H9 (cell line): ENCODE measurements around the gene FRK. TPM values are rescaled to one million over a fixed set of nuclear protein-coding genes. Genes with fewer than 3 reads are reported as not detected.

ENCODE experiments used
- DNase-seq: peaks from one replicate; pipeline ENCODE4 v3.0.0-alpha.2; 2017
- H2AFZ ChIP-seq: one replicate; pipeline ENCODE4 v1.6.1; 2013; ENCODE audit warnings: mild to moderate bottlenecking, low read length, control low read depth, moderate library complexity
- H2AK5ac ChIP-seq: 2 replicates; pipeline ENCODE4 v1.6.1; 2013; ENCODE audit warnings: low read length, control low read depth, mixed read lengths; ENCODE audit not compliant: insufficient read length
- H2BK120ac ChIP-seq: one replicate; pipeline ENCODE4 v1.6.1; 2013; ENCODE audit warnings: low read depth, mild to moderate bottlenecking, low read length, control low read depth, inconsistent platforms; ENCODE audit not compliant: poor library complexity, severe bottlenecking
- H2BK12ac ChIP-seq: 2 replicates; pipeline ENCODE4 v1.6.1; 2013; ENCODE audit warnings: low read length, control low read depth, mixed read lengths, low read depth; ENCODE audit not compliant: insufficient read length
- H2BK15ac ChIP-seq: 2 replicates; pipeline ENCODE4 v1.6.1; 2013; ENCODE audit warnings: low read depth, low read length, control low read depth
- H2BK20ac ChIP-seq: one replicate; pipeline ENCODE4 v1.6.1; 2013; ENCODE audit warnings: low read depth, mild to moderate bottlenecking, low read length, control low read depth, inconsistent platforms; ENCODE audit not compliant: poor library complexity, severe bottlenecking
- H2BK5ac ChIP-seq: 2 replicates; pipeline ENCODE4 v1.6.1; 2013; ENCODE audit warnings: low read length, control low read depth, mixed read lengths; ENCODE audit not compliant: insufficient read length
- H3K14ac ChIP-seq: 2 replicates; pipeline ENCODE4 v1.6.1; 2013; ENCODE audit warnings: low read length, control low read depth; ENCODE audit not compliant: insufficient read depth
- H3K18ac ChIP-seq: 2 replicates; pipeline ENCODE4 v1.6.1; 2013; ENCODE audit warnings: low read depth, mild to moderate bottlenecking, mixed read lengths, low read length, control low read depth; ENCODE audit not compliant: insufficient read length
- H3K23ac ChIP-seq: 2 replicates; pipeline ENCODE4 v1.6.1; 2013; ENCODE audit warnings: low read length, control low read depth, mixed read lengths, low read depth; ENCODE audit not compliant: insufficient read length
- H3K23me2 ChIP-seq: 2 replicates; pipeline ENCODE4 v1.6.1; 2013; ENCODE audit warnings: low read depth, mild to moderate bottlenecking, mixed read lengths, low read length, control low read depth; ENCODE audit not compliant: insufficient read length, poor library complexity, severe bottlenecking
- H3K27ac ChIP-seq: 2 replicates; pipeline ENCODE4 v1.5.1; 2013; ENCODE audit warnings: low read length, control low read depth, mixed read lengths, low read depth; ENCODE audit not compliant: insufficient read length
- H3K27me3 ChIP-seq: 2 replicates; pipeline ENCODE4 v1.6.1; 2013; ENCODE audit warnings: low read length, control low read depth, inconsistent platforms; ENCODE audit not compliant: insufficient read depth
- H3K4ac ChIP-seq: 2 replicates; pipeline ENCODE4 v1.6.1; 2013; ENCODE audit warnings: low read depth, mild to moderate bottlenecking, control low read depth, inconsistent platforms, low read length, moderate library complexity
- H3K4me1 ChIP-seq: 2 replicates; pipeline ENCODE4 v1.6.1; 2013; ENCODE audit warnings: low read length, control low read depth, inconsistent platforms; ENCODE audit not compliant: insufficient read depth
- H3K4me2 ChIP-seq: 2 replicates; pipeline ENCODE4 v1.6.1; 2013; ENCODE audit warnings: low read length, control low read depth, mixed read lengths; ENCODE audit not compliant: insufficient read length, insufficient read depth
- H3K56ac ChIP-seq: 2 replicates; pipeline ENCODE4 v1.6.1; 2013; ENCODE audit warnings: low read depth, mild to moderate bottlenecking, mixed read lengths, low read length, control low read depth; ENCODE audit not compliant: insufficient read length
- H3K79me1 ChIP-seq: 2 replicates; pipeline ENCODE4 v1.6.1; 2013; ENCODE audit warnings: low read depth, mild to moderate bottlenecking, moderate library complexity, low read length, control low read depth, inconsistent platforms; ENCODE audit not compliant: insufficient read depth, poor library complexity, severe bottlenecking
- H3K79me2 ChIP-seq: 2 replicates; pipeline ENCODE4 v1.6.1; 2013; ENCODE audit warnings: low read length, control low read depth, inconsistent platforms; ENCODE audit not compliant: insufficient read depth
- H3K9ac ChIP-seq: 2 replicates; pipeline ENCODE4 v1.6.1; 2013; ENCODE audit warnings: low read length, control low read depth, mixed read lengths; ENCODE audit not compliant: insufficient read length; ENCODE audit errors: extremely low read depth
- H3K9me3 ChIP-seq: one replicate; pipeline ENCODE4 v1.6.1; 2013; ENCODE audit warnings: low read depth, low read length, inconsistent platforms; ENCODE audit not compliant: control insufficient read depth
- H3T11ph ChIP-seq: one replicate; pipeline ENCODE4 v1.6.1; 2013; ENCODE audit warnings: mild to moderate bottlenecking, low read length, control low read depth, inconsistent platforms
- H4K20me1 ChIP-seq: one replicate; pipeline ENCODE4 v1.6.1; 2013; ENCODE audit not compliant: control insufficient read depth, insufficient read length, insufficient read depth
- H4K5ac ChIP-seq: 2 replicates; pipeline ENCODE4 v1.6.1; 2013; ENCODE audit warnings: low read depth, mild to moderate bottlenecking, mixed read lengths, low read length, control low read depth; ENCODE audit not compliant: insufficient read length
- H4K8ac ChIP-seq: replicated peaks from 2 replicates; pipeline ENCODE4 v1.6.1; 2013; ENCODE audit warnings: low read length, control low read depth, mixed read lengths, low read depth; ENCODE audit not compliant: insufficient read length
- H4K91ac ChIP-seq: 2 replicates; pipeline ENCODE4 v1.6.1; 2013; ENCODE audit warnings: low read depth, mild to moderate bottlenecking, moderate library complexity, mixed read lengths, low read length, control low read depth; ENCODE audit not compliant: insufficient read length
- H3K27ac Mint-ChIP-seq, 3 experiments: 2 replicates in 2 of 3; 3 replicates in 1 of 3; pipeline ENCODE4 v1.8.0; 2020 to 2021; ENCODE audit warnings: mixed read lengths in 3 of 3, mild to moderate bottlenecking in 1 of 3, moderate library complexity in 1 of 3
- H3K27me3 Mint-ChIP-seq: 2 replicates; pipeline ENCODE4 v1.8.0; 2021; ENCODE audit warnings: low read depth, mild to moderate bottlenecking, moderate library complexity, mixed read lengths
- H3K36me3 Mint-ChIP-seq, 3 experiments: 2 replicates in 2 of 3; 3 replicates in 1 of 3; pipeline ENCODE4 v1.8.0; 2020 to 2021; ENCODE audit warnings: low read depth in 3 of 3, mixed read lengths in 3 of 3; ENCODE audit not compliant: insufficient read depth in 1 of 3
- H3K4me1 Mint-ChIP-seq, 2 experiments: 2 replicates each; pipeline ENCODE4 v1.8.0; 2020; ENCODE audit warnings: mixed read lengths in 2 of 2
- H3K4me3 Mint-ChIP-seq, 2 experiments: 2 replicates in 1 of 2; 3 replicates in 1 of 2; pipeline ENCODE4 v1.8.0; 2020 to 2021; ENCODE audit warnings: mild to moderate bottlenecking in 2 of 2, mixed read lengths in 2 of 2, moderate library complexity in 1 of 2
- H3K9me3 Mint-ChIP-seq, 2 experiments: 2 replicates in 1 of 2; 3 replicates in 1 of 2; pipeline ENCODE4 v1.8.0; 2020; ENCODE audit warnings: mild to moderate bottlenecking in 2 of 2, mixed read lengths in 2 of 2, moderate library complexity in 1 of 2
- whole genome bisulfite sequencing: extraction: QIAGEN DNeasy Blood & Tissue Kit; methylation state at CpG from one replicate; pipeline ENCODE4 v1.1.7; 2013; ENCODE audit warnings: missing lambda C conversion rate, low lambda C conversion rate, mixed read lengths; ENCODE audit not compliant: insufficient read length; ENCODE audit errors: extremely low coverage; 5-methylcytosine and 5-hydroxymethylcytosine counted together
- total RNA-seq: library from RNA; stranded (reverse); gene quantifications from 2 replicates; pipeline ENCODE4 v1.2.1, GENCODE V29; 2021
- TF ChIP-seq, protein P1 (sequence below): fragments of 200-600 bp; sonication (generic); conservative IDR thresholded peaks from 3 replicates; pipeline ENCODE4 v1.8.0; 2021; ENCODE audit warnings: antibody characterized with exemption, mild to moderate bottlenecking

Gene FRK
- total RNA-seq, 1 experiment from 2014 or later: 0.15 TPM

DNA sequence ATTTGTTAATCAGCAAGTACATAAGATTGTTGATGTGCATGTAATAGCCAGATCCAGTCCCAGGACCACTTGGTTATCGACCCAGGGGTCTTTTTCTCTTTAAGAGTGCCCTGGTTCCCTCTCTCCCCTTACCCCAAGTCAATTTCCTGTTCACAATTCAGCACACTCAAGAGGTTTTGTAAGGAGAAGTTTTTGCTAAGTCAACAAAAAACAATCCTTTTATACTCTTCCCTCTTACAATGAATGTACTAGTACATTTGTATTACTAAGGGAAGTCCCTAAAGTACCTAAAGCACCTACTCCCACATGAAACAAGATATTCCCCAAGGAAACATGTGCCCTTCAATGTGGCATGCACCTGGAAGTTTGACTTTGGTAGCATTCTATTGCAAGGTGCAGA, 38.3 kb upstream of the FRK start:
- H3K27ac ChIP-seq: no peak overlapping the region
- no peak overlapping the region for H3K23ac ChIP-seq
- H2AFZ ChIP-seq: no peak overlapping the region
- H3K79me1 ChIP-seq: no peaks in the 10 kb centered on the region
- H4K91ac ChIP-seq: no peak overlapping the region
- H3K4me2 ChIP-seq: no peak overlapping the region
- H3K27me3 ChIP-seq: no peaks in the 10 kb centered on the region
- H3K9me3 ChIP-seq: no peaks in the 10 kb centered on the region
- Mint-ChIP-seq H3K4me3 (no peak overlapping the region), H3K4me1 (peaks cover 37 to 39% of the 10 kb centered on the region in 2 experiments), H3K9me3 (peaks cover 20% of the 10 kb centered on the region in 2 experiments), H3K27ac (no peak overlapping the region), H3K36me3 (peaks cover 15 to 34% (median 21%) of the 10 kb centered on the region in 3 experiments), H3K27me3 (no peaks in the 10 kb centered on the region; the same call in 1 of the 2 replicates)
- H2BK120ac ChIP-seq: no peak overlapping the region
- no peaks in the 10 kb centered on the region for H3K23me2 ChIP-seq
- no peak overlapping the region for H3K56ac ChIP-seq
- peaks cover 4% of the 10 kb centered on the region; the same call in 1 of the 2 replicates for H3K79me2 ChIP-seq
- no peak overlapping the region for H2BK15ac ChIP-seq
- TF ChIP-seq, protein P1, sequence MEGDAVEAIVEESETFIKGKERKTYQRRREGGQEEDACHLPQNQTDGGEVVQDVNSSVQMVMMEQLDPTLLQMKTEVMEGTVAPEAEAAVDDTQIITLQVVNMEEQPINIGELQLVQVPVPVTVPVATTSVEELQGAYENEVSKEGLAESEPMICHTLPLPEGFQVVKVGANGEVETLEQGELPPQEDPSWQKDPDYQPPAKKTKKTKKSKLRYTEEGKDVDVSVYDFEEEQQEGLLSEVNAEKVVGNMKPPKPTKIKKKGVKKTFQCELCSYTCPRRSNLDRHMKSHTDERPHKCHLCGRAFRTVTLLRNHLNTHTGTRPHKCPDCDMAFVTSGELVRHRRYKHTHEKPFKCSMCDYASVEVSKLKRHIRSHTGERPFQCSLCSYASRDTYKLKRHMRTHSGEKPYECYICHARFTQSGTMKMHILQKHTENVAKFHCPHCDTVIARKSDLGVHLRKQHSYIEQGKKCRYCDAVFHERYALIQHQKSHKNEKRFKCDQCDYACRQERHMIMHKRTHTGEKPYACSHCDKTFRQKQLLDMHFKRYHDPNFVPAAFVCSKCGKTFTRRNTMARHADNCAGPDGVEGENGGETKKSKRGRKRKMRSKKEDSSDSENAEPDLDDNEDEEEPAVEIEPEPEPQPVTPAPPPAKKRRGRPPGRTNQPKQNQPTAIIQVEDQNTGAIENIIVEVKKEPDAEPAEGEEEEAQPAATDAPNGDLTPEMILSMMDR: no peak
- peaks cover 5% of the 10 kb centered on the region; the same call in 1 of the 2 replicates for H3K4me1 ChIP-seq
- no peaks in the 10 kb centered on the region for H4K20me1 ChIP-seq
- H4K5ac ChIP-seq: no peak overlapping the region
- H2BK20ac ChIP-seq: no peak overlapping the region
- H2BK5ac ChIP-seq: no peak overlapping the region
- DNase-seq: no peak
- no peak overlapping the region for H3K14ac ChIP-seq
- H3K9ac ChIP-seq: no peak overlapping the region
- no peak overlapping the region for H2AK5ac ChIP-seq
- no peak overlapping the region for H3K18ac ChIP-seq
- no peak overlapping the region for H2BK12ac ChIP-seq
- H3T11ph ChIP-seq: no peak overlapping the region
- no peak overlapping the region for H4K8ac ChIP-seq
- no CpG with 5 or more reads among the region's 1 CpG for WGBS
- H3K4ac ChIP-seq: no peak overlapping the region
